Left ventricle myocardium inferior (tissue), 1 donor: ENCODE data around the gene KIRREL3. TPM values are rescaled to one million over a fixed set of nuclear protein-coding genes. Genes with fewer than 3 reads are reported as not detected.

Experiments
- DNase-seq: peaks from one replicate; pipeline ENCODE4 v3.0.0-alpha.2; 2020
- H3K27ac ChIP-seq: fragments of 200-600 bp; replicated peaks from 2 replicates; pipeline ENCODE4 v1.8.0; 2021
- H3K27me3 ChIP-seq: fragments of 200-600 bp; 2 replicates; pipeline ENCODE4 v1.8.0; 2021; ENCODE audit warnings: low read depth
- H3K36me3 ChIP-seq: fragments of 200-600 bp; 2 replicates; pipeline ENCODE4 v1.8.0; 2021
- H3K4me1 ChIP-seq: fragments of 200-600 bp; 2 replicates; pipeline ENCODE4 v1.8.0; 2021
- H3K4me3 ChIP-seq: fragments of 200-600 bp; 2 replicates; pipeline ENCODE4 v1.8.0; 2021; ENCODE audit warnings: mild to moderate bottlenecking, moderate library complexity
- H3K9me3 ChIP-seq: fragments of 200-600 bp; replicated peaks from 2 replicates; pipeline ENCODE4 v1.8.0; 2021
- CTCF ChIP-seq: fragments of 200-600 bp; IDR thresholded peaks from 2 replicates; pipeline ENCODE4 v1.8.0; 2021; ENCODE audit warnings: antibody characterized with exemption, mild to moderate bottlenecking, borderline replicate concordance
- intact Hi-C: fragments of 100-400 bp; cut with micrococcal nuclease; formaldehyde crosslinking; loops from one replicate; pipeline ENCODE4 v1.11.0; 2022
- total RNA-seq: library from RNA; stranded (reverse); fragmentation: NEBNext Ultra II Directional; extraction: Animal tissue kit (Norgen Biotek cat#: 25700); gene quantifications from one replicate; pipeline ENCODE4 v1.2.1, GENCODE V29; 2021
- donor health status: DM: no; HTN: yes; CAD: no; lungs with severe emphysema.

The KIRREL3 gene
- total RNA-seq, 1 donor from 2014 or later: 0.74 TPM

- Histone ChIP-seq H3K4me1 (no peaks in the 10 kb centered on the region), H3K36me3 (no peaks in the 10 kb centered on the region), H3K4me3 (no peak overlapping the region), H3K27ac (no peak overlapping the region), H3K27me3 (peaks cover 66% of the 10 kb centered on the region), H3K9me3 (peaks cover 5% of the 10 kb centered on the region)
- TF ChIP-seq CTCF: no peak
- DNase-seq: no peak
- intact Hi-C loops: no loop called here
Observed at GRCh38 chr11:126499131-126499752, 501.3 kb downstream of the KIRREL3 start.

GRCh38 chr11:126498281-126498680, 502.3 kb downstream of the KIRREL3 start:
- intact Hi-C loops: no loop called here
- Histone ChIP-seq H3K4me1 (no peaks in the 10 kb centered on the region), H3K9me3 (no peaks in the 10 kb centered on the region), H3K4me3 (no peak overlapping the region), H3K27me3 (peaks cover 57% of the 10 kb centered on the region), H3K36me3 (no peaks in the 10 kb centered on the region), H3K27ac (no peak overlapping the region)
- no peak for TF ChIP-seq CTCF
- no peak for DNase-seq

- Histone ChIP-seq H3K4me3 (no peak overlapping the region), H3K27me3 (peaks cover 56% of the 10 kb centered on the region), H3K4me1 (no peaks in the 10 kb centered on the region), H3K9me3 (no peaks in the 10 kb centered on the region), H3K27ac (no peak overlapping the region), H3K36me3 (no peaks in the 10 kb centered on the region)
- DNase-seq: no peak
- intact Hi-C loops: no loop called here
- no peak for TF ChIP-seq CTCF
Observed at GRCh38 chr11:126497581-126498122, 502.9 kb downstream of the KIRREL3 start.

- Histone ChIP-seq H3K4me3 (no peak overlapping the region), H3K9me3 (no peaks in the 10 kb centered on the region), H3K36me3 (no peaks in the 10 kb centered on the region), H3K27me3 (peaks cover 51% of the 10 kb centered on the region), H3K27ac (no peak overlapping the region), H3K4me1 (no peaks in the 10 kb centered on the region)
- intact Hi-C loops: no loop called here
- DNase-seq: no peak
- TF ChIP-seq CTCF: no peak
Observed at GRCh38 chr11:126496576-126497337, 503.8 kb downstream of the KIRREL3 start.

- intact Hi-C loops: no loop called here
- DNase-seq: no peak
- Histone ChIP-seq H3K4me3 (no peak overlapping the region), H3K27me3 (peaks cover 38% of the 10 kb centered on the region), H3K4me1 (no peaks in the 10 kb centered on the region), H3K36me3 (no peaks in the 10 kb centered on the region), H3K9me3 (no peaks in the 10 kb centered on the region), H3K27ac (no peak overlapping the region)
- no peak for TF ChIP-seq CTCF
Observed at GRCh38 chr11:126495281-126496220, 505.0 kb downstream of the KIRREL3 start.
